Measurements from ENCODE around the gene VIPR2.

DNA sequence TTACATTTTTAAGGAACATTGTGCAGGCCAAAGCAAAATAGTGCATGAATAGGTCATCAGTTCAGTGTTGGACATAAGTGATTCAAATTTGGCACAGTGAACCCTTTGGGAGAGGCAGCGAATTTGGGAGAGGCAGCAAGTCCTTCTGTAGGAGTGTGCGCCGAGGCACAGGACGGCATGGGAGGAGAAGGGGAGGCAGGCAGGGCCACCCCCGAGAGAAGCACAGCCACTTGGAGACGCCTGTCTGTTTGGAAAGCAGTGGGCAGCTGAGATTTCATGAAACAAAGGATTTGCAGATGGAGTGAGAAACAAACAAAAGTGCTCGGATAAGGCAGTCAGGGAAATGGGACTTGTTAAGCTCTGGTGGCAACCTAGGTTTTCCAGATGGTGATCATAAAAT is 30.6 kb downstream of the VIPR2 start:
- TF ChIP-seq, protein P1, sequence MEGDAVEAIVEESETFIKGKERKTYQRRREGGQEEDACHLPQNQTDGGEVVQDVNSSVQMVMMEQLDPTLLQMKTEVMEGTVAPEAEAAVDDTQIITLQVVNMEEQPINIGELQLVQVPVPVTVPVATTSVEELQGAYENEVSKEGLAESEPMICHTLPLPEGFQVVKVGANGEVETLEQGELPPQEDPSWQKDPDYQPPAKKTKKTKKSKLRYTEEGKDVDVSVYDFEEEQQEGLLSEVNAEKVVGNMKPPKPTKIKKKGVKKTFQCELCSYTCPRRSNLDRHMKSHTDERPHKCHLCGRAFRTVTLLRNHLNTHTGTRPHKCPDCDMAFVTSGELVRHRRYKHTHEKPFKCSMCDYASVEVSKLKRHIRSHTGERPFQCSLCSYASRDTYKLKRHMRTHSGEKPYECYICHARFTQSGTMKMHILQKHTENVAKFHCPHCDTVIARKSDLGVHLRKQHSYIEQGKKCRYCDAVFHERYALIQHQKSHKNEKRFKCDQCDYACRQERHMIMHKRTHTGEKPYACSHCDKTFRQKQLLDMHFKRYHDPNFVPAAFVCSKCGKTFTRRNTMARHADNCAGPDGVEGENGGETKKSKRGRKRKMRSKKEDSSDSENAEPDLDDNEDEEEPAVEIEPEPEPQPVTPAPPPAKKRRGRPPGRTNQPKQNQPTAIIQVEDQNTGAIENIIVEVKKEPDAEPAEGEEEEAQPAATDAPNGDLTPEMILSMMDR (IDR thresholded peaks at IDR 0.05): no peak
- TF ChIP-seq POLR2A (IDR thresholded peaks at IDR 0.05): no peak
